NCI-H345 treated with DMSO at 0.1 percent for 48 hours (cell line): ENCODE results near the gene PSME3IP1.
"Not testable (repeated sequence)": the region's sequence is repeated elsewhere in the genome, so short reads cannot be mapped to it uniquely, and the experiment has no call there.

Source experiments
- DNase-seq: peaks from one replicate; lab custom pipeline; 2025; ENCODE audit not compliant: unreplicated experiment; lab: John Stamatoyannopoulos, UW

The PSME3IP1 gene

GRCh38 chr16:57200321-57200720 lies 14.5 kb upstream of the PSME3IP1 start:
- DNase-seq, result not testable (repeated sequence)

- no peak for DNase-seq
Observed at GRCh38 chr16:57196753-57197152, 10.9 kb upstream of the PSME3IP1 start.

GRCh38 chr16:57196286-57196685 lies 10.4 kb upstream of the PSME3IP1 start:
- DNase-seq, result no peak

- DNase-seq, result no peak
Observed at GRCh38 chr16:57194512-57194911, 8.7 kb upstream of the PSME3IP1 start.

- no peak for DNase-seq
Observed at GRCh38 chr16:57192720-57193486, 7.1 kb upstream of the PSME3IP1 start.

GRCh38 chr16:57192146-57192545 lies 6.3 kb upstream of the PSME3IP1 start:
- DNase-seq, result no peak

GRCh38 chr16:57191056-57191571 lies 5.3 kb upstream of the PSME3IP1 start:
- DNase-seq, result no peak

GRCh38 chr16:57190136-57190535 lies 4.3 kb upstream of the PSME3IP1 start:
- DNase-seq, result no peak

- DNase-seq, result not testable (repeated sequence)
Observed at GRCh38 chr16:57189527-57189926, 3.7 kb upstream of the PSME3IP1 start.

- DNase-seq, result no peak
Observed at GRCh38 chr16:57188711-57189002, 2.8 kb upstream of the PSME3IP1 start.

- DNase-seq, result not testable (repeated sequence)
Observed at GRCh38 chr16:57187902-57188710, 2.3 kb upstream of the PSME3IP1 start.

GRCh38 chr16:57186872-57187854 lies 1.3 kb upstream of the PSME3IP1 start:
- DNase-seq, result no peak

- DNase-seq, result no peak
Observed at GRCh38 chr16:57185446-57185944, 344 bp downstream of the PSME3IP1 start.

- DNase-seq, result no peak
Observed at GRCh38 chr16:57184887-57185445, 873 bp downstream of the PSME3IP1 start.

GRCh38 chr16:57184113-57184512 lies 1.7 kb downstream of the PSME3IP1 start:
- DNase-seq, result no peak

- no peak for DNase-seq
Observed at GRCh38 chr16:57179215-57179828, 6.5 kb downstream of the PSME3IP1 start.

- no peak for DNase-seq
Observed at GRCh38 chr16:57178793-57179212, 7.0 kb downstream of the PSME3IP1 start.

GRCh38 chr16:57178196-57178595 lies 7.6 kb downstream of the PSME3IP1 start:
- DNase-seq, result no peak

GRCh38 chr16:57175896-57176295 lies 9.9 kb downstream of the PSME3IP1 start:
- no peak for DNase-seq

GRCh38 chr16:57172721-57173290 lies 13.0 kb downstream of the PSME3IP1 start:
- DNase-seq, result no peak
